HepG2 (cell line): ENCODE measurements around the gene HMCN1. TPM values are rescaled to one million over a fixed set of nuclear protein-coding genes. Genes with fewer than 3 reads are reported as not detected.

ENCODE experiments used
- ATAC-seq: fragments of 200-7000 bp; cut with Tn5 transposase; 3 replicates; pipeline ENCODE4 v1.9.1; 2020; ENCODE audit warnings: mild to moderate bottlenecking, moderate library complexity
- BruUV-seq: library from RNA; stranded (reverse); fragments of 400-500 nt; replicated peaks from 2 replicates; lab custom pipeline; 2021; lab: Mats Ljungman, UMichigan
- CTCF ChIA-PET: fragments of 300-600 bp; formaldehyde crosslinking; extraction: SDS; loops from one replicate; lab custom pipeline; 2021; ENCODE audit warnings: low total read pairs, inconsistent platforms, low intra/inter-chr PET ratio; lab: Yijun Ruan, JAX
- POLR2A ChIA-PET: fragments of 350-600 bp; sonication (Branson Sonifier 250); formaldehyde crosslinking; loops from one replicate; lab custom pipeline; 2020; ENCODE audit warnings: antibody characterized with exemption, inconsistent platforms; lab: Yijun Ruan, JAX
- DNase-seq: peaks from one replicate; pipeline ENCODE4 v3.0.0-alpha.2; 2015; ENCODE audit warnings: low spot score
- FAIRE-seq: peaks from 3 replicates; lab custom pipeline; 2011; peaks lifted over from hg19 to GRCh38; lab: Jason Lieb, UNC
- H2AFZ ChIP-seq: one replicate; pipeline ENCODE4 v1.6.1; 2011; ENCODE audit warnings: low read length, inconsistent platforms
- H3K27ac ChIP-seq: fragments of 300-600 bp; 3 replicates; pipeline ENCODE4 v1.8.0; 2011; ENCODE audit warnings: mixed run types, mild to moderate bottlenecking, mixed read lengths, low read length, inconsistent platforms; ENCODE audit not compliant: insufficient read depth; ENCODE audit errors: extremely low read length
- H3K27me3 ChIP-seq, 2 experiments: fragments of 200-600 bp in 1 of 2; 2 replicates in 1 of 2; 3 replicates in 1 of 2; pipeline versions ENCODE4 v1.6.0 to v1.8.0; 2011; ENCODE audit warnings: low read length in 2 of 2, mild to moderate bottlenecking in 2 of 2, moderate library complexity in 2 of 2, inconsistent platforms in 1 of 2; ENCODE audit not compliant: insufficient read depth in 2 of 2, control insufficient read depth in 1 of 2
- H3K36me3 ChIP-seq, 2 experiments: fragments of 200-600 bp in 1 of 2; replicated peaks in 1 of 2; 2 replicates in 1 of 2; 3 replicates in 1 of 2; pipeline versions ENCODE4 v1.5.1 to v1.8.0; 2011; ENCODE audit warnings: low read length in 2 of 2, inconsistent platforms in 1 of 2; ENCODE audit not compliant: insufficient read depth in 2 of 2, control insufficient read depth in 1 of 2
- H3K4me1 ChIP-seq: 2 replicates; pipeline ENCODE4 v1.5.1; 2012; ENCODE audit warnings: low read length, inconsistent platforms; ENCODE audit not compliant: insufficient read depth
- H3K4me2 ChIP-seq: 2 replicates; pipeline ENCODE4 v1.6.0; 2011; ENCODE audit warnings: low read depth, low read length, inconsistent platforms
- H3K4me3 ChIP-seq, 3 experiments: fragments of 200-600 bp in 1 of 3; sonication (generic), shearing (Covaris generic) in 1 of 3; replicated peaks in 1 of 3; 2 replicates each; pipeline ENCODE4 v1.5.1; 2011 to 2016; ENCODE audit warnings: low read length in 3 of 3, inconsistent platforms in 2 of 3, low read depth in 2 of 3, mild to moderate bottlenecking in 2 of 3, control low read depth in 1 of 3, mixed read lengths in 1 of 3; ENCODE audit not compliant: insufficient read depth in 1 of 3
- H3K79me2 ChIP-seq: one replicate; pipeline ENCODE4 v1.6.1; 2011; ENCODE audit warnings: low read length, inconsistent platforms; ENCODE audit not compliant: insufficient read depth
- H3K9ac ChIP-seq: 2 replicates; pipeline ENCODE4 v1.6.0; 2011; ENCODE audit warnings: mild to moderate bottlenecking, low read depth, low read length, inconsistent platforms; ENCODE audit not compliant: insufficient read depth
- H3K9me3 ChIP-seq: 2 replicates; pipeline ENCODE4 v1.5.1; 2012; ENCODE audit warnings: mild to moderate bottlenecking, low read length
- H4K20me1 ChIP-seq: 2 replicates; pipeline ENCODE4 v1.6.0; 2011; ENCODE audit warnings: inconsistent platforms, mild to moderate bottlenecking, low read length, moderate library complexity; ENCODE audit not compliant: insufficient read depth
- IRF9 ChIP-seq: sonication (generic); formaldehyde crosslinking; IDR thresholded peaks from 2 replicates; pipeline ENCODE4 v1.8.0; 2022; ENCODE audit warnings: missing genetic modification reagents, mild to moderate bottlenecking, borderline replicate concordance
- PRDM4 ChIP-seq: sonication (generic); formaldehyde crosslinking; IDR thresholded peaks from 2 replicates; pipeline ENCODE4 v1.9.0; 2021; ENCODE audit warnings: missing genetic modification reagents, borderline replicate concordance
- RFX3 ChIP-seq: IDR thresholded peaks from 2 replicates; pipeline ENCODE4 v1.6.1; 2016; ENCODE audit warnings: missing biosample characterization, missing genetic modification reagents
- ZNF234 ChIP-seq: sonication (generic); formaldehyde crosslinking; conservative IDR thresholded peaks from 2 replicates; pipeline ENCODE4 v1.5.1; 2020; ENCODE audit warnings: mild to moderate bottlenecking, missing genetic modification reagents
- ZNF343 ChIP-seq: sonication (generic); formaldehyde crosslinking; IDR thresholded peaks from 2 replicates; pipeline ENCODE4 v1.4.0; 2020; ENCODE audit warnings: mild to moderate bottlenecking, missing genetic modification reagents
- ZNF407 ChIP-seq: sonication (generic); formaldehyde crosslinking; IDR thresholded peaks from one replicate; pipeline ENCODE4 v1.5.1; 2020; ENCODE audit warnings: mild to moderate bottlenecking, missing genetic modification reagents; ENCODE audit errors: not compliant biosample characterization
- WGBS: methylation state at CpG from one replicate; pipeline ENCODE4 v1.1.6; 2017; ENCODE audit warnings: low lambda C conversion rate; 5-methylcytosine and 5-hydroxymethylcytosine counted together
- in situ Hi-C: cut with HindIII; loops from 2 replicates; pipeline ENCODE4 v1.10.0; 2017; ENCODE audit warnings: low pct_unique_long_range_greater_than_20kb; ENCODE audit not compliant: extremely low pct_ligation_motif_present
- intact Hi-C: fragments of 100-400 bp; cut with micrococcal nuclease; formaldehyde crosslinking; loops from one replicate; pipeline ENCODE4 v1.10.0; 2022; ENCODE audit not compliant: unreplicated experiment
- polyA plus RNA-seq, 8 experiments: library from polyadenylated mRNA; depleted of rRNA in 3 of 8; stranded (reverse) in 7 of 8; unstranded in 1 of 8; fragments of >200 nt; fragmentation: Illumina TruSeq in 4 of 8; extraction: Trizol in 4 of 8; gene quantifications; 2 replicates each; pipeline versions ENCODE4 v1.2.1 to v1.2.3, GENCODE V29; 2011 to 2016; ENCODE audit warnings: low read depth in 4 of 8, missing spikeins in 1 of 8, mixed read lengths in 1 of 8; ENCODE audit not compliant: insufficient read depth in 1 of 8
- total RNA-seq, 5 experiments: library from RNA; depleted of rRNA; stranded (reverse); fragments of >200 nt; fragmentation: Illumina TruSeq; extraction: Trizol; gene quantifications; 2 replicates each; pipeline ENCODE4 v1.2.3, GENCODE V29; 2016; ENCODE audit warnings: low read depth in 1 of 5

The HMCN1 gene
- total and polyA plus RNA-seq, 2 of the 13 experiments (the other 11 are each of a cell fraction or from before 2014, with no cell fraction given): 0.03 TPM; not detected in 1

- no peak overlapping the region for H3K4me3 ChIP-seq
- CTCF ChIA-PET: no interaction called here
- 21% methylated on average over 3 of the region's 3 CpGs for WGBS
- in situ Hi-C loops: no loop called here
- DNase-seq: no peak
- no peak overlapping the region for H3K9ac ChIP-seq
- POLR2A ChIA-PET: no interaction called here
- FAIRE-seq: no peak
- TF ChIP-seq IRF9 (CRISPR knock-in tag) (no peak), RFX3 (CRISPR knock-in tag) (no peak), ZNF234 (no peak), ZNF343 (CRISPR knock-in tag) (no peak), PRDM4 (CRISPR knock-in tag) (no peak), ZNF407 (CRISPR knock-in tag) (no peak)
- TF ChIP-seq, all 625 proteins: peak for 0
- ATAC-seq: no peak
- Histone ChIP-seq H2AFZ (no peak overlapping the region), H3K36me3 (no peaks in the 10 kb centered on the region), H3K27ac (no peak overlapping the region), H3K27me3 (no peaks in the 10 kb centered on the region), H3K4me2 (no peak overlapping the region), H4K20me1 (no peaks in the 10 kb centered on the region), H3K9me3 (no peaks in the 10 kb centered on the region), H3K79me2 (no peaks in the 10 kb centered on the region), H3K4me1 (no peaks in the 10 kb centered on the region)
- intact Hi-C loops: no loop called here
- BruUV-seq: no TSS peak
Measured at GRCh38 chr1:185821612-185822385, 87.6 kb downstream of the HMCN1 start.
